ENCODE measurements around the gene SPTBN1. TPM values are rescaled to one million over a fixed set of nuclear protein-coding genes. Genes with fewer than 3 reads are reported as not detected.

Gene SPTBN1
- total RNA-seq, 2 donors from 2014 or later, result 179 to 194 TPM

DNA sequence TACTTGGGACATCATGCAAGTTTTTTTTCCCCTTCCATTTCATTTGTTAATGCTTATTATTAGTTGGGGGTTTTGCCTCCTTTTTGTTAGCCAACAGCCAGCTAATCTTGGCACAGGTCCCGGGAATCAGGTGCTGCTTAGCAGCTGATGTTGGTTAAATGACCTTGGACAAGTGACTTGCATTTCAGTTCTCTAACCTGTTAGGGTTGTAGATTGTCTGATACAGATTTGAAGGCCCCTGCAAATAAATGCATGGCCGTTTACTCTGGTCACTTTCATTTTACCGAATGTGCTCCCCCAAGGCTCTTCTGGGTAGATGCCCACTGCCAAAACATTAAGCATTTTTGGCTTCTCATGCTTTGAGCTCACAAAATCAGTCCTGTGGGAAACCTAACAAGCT is 120.9 kb downstream of the SPTBN1 start:
- TF ChIP-seq, protein P1, sequence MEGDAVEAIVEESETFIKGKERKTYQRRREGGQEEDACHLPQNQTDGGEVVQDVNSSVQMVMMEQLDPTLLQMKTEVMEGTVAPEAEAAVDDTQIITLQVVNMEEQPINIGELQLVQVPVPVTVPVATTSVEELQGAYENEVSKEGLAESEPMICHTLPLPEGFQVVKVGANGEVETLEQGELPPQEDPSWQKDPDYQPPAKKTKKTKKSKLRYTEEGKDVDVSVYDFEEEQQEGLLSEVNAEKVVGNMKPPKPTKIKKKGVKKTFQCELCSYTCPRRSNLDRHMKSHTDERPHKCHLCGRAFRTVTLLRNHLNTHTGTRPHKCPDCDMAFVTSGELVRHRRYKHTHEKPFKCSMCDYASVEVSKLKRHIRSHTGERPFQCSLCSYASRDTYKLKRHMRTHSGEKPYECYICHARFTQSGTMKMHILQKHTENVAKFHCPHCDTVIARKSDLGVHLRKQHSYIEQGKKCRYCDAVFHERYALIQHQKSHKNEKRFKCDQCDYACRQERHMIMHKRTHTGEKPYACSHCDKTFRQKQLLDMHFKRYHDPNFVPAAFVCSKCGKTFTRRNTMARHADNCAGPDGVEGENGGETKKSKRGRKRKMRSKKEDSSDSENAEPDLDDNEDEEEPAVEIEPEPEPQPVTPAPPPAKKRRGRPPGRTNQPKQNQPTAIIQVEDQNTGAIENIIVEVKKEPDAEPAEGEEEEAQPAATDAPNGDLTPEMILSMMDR (conservative IDR thresholded peaks at IDR 0.05), result no peak
- Mint-ChIP-seq H3K9me3 (no peaks in the 10 kb centered on the region), H3K4me3 (no peak overlapping the region), H3K27ac (no peak overlapping the region), H3K27me3 (ENCODE audit: insufficient read depth) (no peaks in the 10 kb centered on the region), H3K4me1 (peaks cover 72% of the 10 kb centered on the region), H3K36me3 (ENCODE audit: low read depth) (peaks cover 12% of the 10 kb centered on the region)
- no peak for DNase-seq
- no peaks in the 10 kb centered on the region for H3K9me3 ChIP-seq (ENCODE audit: control insufficient read depth, low read length)
- H3K27ac ChIP-seq (ENCODE audit: low read depth, low read length), result no peak overlapping the region
- H3K36me3 ChIP-seq (ENCODE audit: control insufficient read depth, insufficient read depth, low read length), result peaks cover 6% of the 10 kb centered on the region
- no peaks in the 10 kb centered on the region for H3K27me3 ChIP-seq (ENCODE audit: control insufficient read depth, insufficient read depth, low read length, poor library complexity, severe bottlenecking)
- H3K9ac ChIP-seq (ENCODE audit: extremely low read depth, low read length, poor library complexity, severe bottlenecking), result no peak overlapping the region
- H3K4me1 ChIP-seq (ENCODE audit: control insufficient read depth, insufficient read depth, low read length), result peaks cover 19% of the 10 kb centered on the region
- no peak overlapping the region for H3K4me3 ChIP-seq (ENCODE audit: low read length)
- 86 to 92% methylated on average over 3 of the region's 3 CpGs for WGBS, 2 experiments (ENCODE audit: insufficient coverage in 1 of 2, insufficient read length in 1 of 2)

DNA sequence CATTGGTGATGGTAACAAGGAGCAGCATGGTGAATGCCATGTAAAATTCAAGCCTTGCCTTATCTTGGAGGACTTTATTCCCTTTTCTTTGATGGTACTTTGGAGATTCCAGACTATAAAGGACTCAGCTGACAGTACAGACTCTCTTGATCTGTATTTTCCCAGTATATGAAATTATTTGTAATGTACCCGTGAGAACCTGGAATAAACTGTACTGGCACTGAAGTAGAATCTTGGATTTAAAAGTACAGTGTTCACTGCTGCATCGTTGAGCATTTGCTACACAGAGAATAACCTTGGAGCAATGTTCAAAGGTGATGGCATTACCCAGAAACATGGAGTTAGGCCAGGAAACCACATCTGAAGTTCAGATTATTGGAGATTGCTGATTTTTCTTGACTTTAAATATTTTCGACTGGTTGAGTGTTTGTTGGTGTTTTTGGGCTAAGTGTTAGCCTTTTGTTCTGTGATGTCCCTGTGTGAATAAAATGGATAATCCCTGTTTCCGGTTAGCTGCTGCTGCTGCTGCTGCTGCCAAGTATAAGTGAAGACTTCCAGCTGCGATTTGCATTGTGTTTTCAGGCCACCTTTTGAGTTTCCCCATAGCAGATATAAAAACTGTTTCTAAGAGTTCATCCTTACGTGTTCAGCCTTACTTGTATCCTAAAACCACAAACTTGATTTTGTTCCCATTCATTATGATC is 122.0 kb downstream of the SPTBN1 start:
- Histone ChIP-seq H3K27me3 (ENCODE audit: control insufficient read depth, insufficient read depth, low read length, poor library complexity, severe bottlenecking) (no peaks in the 10 kb centered on the region), H3K4me3 (ENCODE audit: low read length) (no peak overlapping the region), H3K36me3 (ENCODE audit: control insufficient read depth, insufficient read depth, low read length) (peaks cover 6% of the 10 kb centered on the region), H3K4me1 (ENCODE audit: control insufficient read depth, insufficient read depth, low read length) (peaks cover 17% of the 10 kb centered on the region), H3K9me3 (ENCODE audit: control insufficient read depth, low read length) (no peaks in the 10 kb centered on the region), H3K9ac (ENCODE audit: extremely low read depth, low read length, poor library complexity, severe bottlenecking) (no peak overlapping the region), H3K27ac (ENCODE audit: low read depth, low read length) (no peak overlapping the region)
- peak overlapping the region; percentile 44 for H3K27ac Mint-ChIP-seq
- TF ChIP-seq, protein P1 (conservative IDR thresholded peaks at IDR 0.05), result no peak
- H3K36me3 Mint-ChIP-seq (ENCODE audit: low read depth), result peaks cover 6% of the 10 kb centered on the region
- H3K9me3 Mint-ChIP-seq, result no peaks in the 10 kb centered on the region
- no peaks in the 10 kb centered on the region for H3K27me3 Mint-ChIP-seq (ENCODE audit: insufficient read depth)
- DNase-seq, result no peak
- 64 to 78% methylated on average over 4 to 6 of the region's 6 CpGs for WGBS, 2 experiments (ENCODE audit: insufficient coverage in 1 of 2, insufficient read length in 1 of 2)
- H3K4me3 Mint-ChIP-seq, result no peak overlapping the region
- H3K4me1 Mint-ChIP-seq, result peaks cover 66% of the 10 kb centered on the region

DNA sequence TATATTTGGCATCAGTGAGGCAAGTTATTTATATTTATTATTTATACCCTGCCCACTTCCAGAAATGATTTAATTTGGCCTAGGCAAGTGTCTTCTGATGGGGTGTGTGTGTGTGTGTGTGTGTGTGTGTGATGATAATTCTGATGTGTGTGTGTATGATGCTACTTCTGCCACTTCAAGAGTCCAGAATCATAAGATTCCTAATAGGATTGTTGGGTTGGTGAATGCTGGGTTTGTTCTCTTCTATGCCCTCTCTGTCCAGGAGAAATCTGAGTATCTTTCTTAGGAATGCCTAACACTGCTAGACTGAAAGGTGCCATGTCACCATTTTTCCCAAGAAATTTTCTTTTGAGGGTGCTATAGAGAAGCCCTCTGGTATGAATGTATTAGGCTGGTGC is 122.5 kb downstream of the SPTBN1 start:
- Mint-ChIP-seq H3K27ac (no peak overlapping the region), H3K27me3 (ENCODE audit: insufficient read depth) (no peaks in the 10 kb centered on the region), H3K4me1 (peaks cover 62% of the 10 kb centered on the region), H3K4me3 (no peak overlapping the region), H3K9me3 (no peaks in the 10 kb centered on the region), H3K36me3 (ENCODE audit: low read depth) (peaks cover 6% of the 10 kb centered on the region)
- Histone ChIP-seq H3K27ac (ENCODE audit: low read depth, low read length) (no peak overlapping the region), H3K9me3 (ENCODE audit: control insufficient read depth, low read length) (no peaks in the 10 kb centered on the region), H3K36me3 (ENCODE audit: control insufficient read depth, insufficient read depth, low read length) (peaks cover 6% of the 10 kb centered on the region), H3K27me3 (ENCODE audit: control insufficient read depth, insufficient read depth, low read length, poor library complexity, severe bottlenecking) (no peaks in the 10 kb centered on the region), H3K4me1 (ENCODE audit: control insufficient read depth, insufficient read depth, low read length) (peaks cover 17% of the 10 kb centered on the region), H3K4me3 (ENCODE audit: low read length) (no peak overlapping the region), H3K9ac (ENCODE audit: extremely low read depth, low read length, poor library complexity, severe bottlenecking) (no peak overlapping the region)
- TF ChIP-seq, protein P1 (conservative IDR thresholded peaks at IDR 0.05), result no peak
- DNase-seq, result no peak

Measured in endodermal cell (in vitro differentiated cells).